ENCODE results near the gene ULK4.

ULK4 gene

GRCh38 chr3:41265823-41266273 lies 696.1 kb downstream of the ULK4 start:
- no peak for TF ChIP-seq CTCF (IDR thresholded peaks at IDR 0.05; ENCODE audit: insufficient read depth, low read depth, low read length, missing control alignments)
- H3K4me3 ChIP-seq (ENCODE audit: low read depth, low read length), result no peak overlapping the region
- no peak for DNase-seq (ENCODE audit: low read depth)

- no peak for TF ChIP-seq CTCF (IDR thresholded peaks at IDR 0.05; ENCODE audit: insufficient read depth, low read depth, low read length, missing control alignments)
- DNase-seq (ENCODE audit: low read depth), result no peak
- H3K4me3 ChIP-seq (ENCODE audit: low read depth, low read length), result no peak overlapping the region
Observed at GRCh38 chr3:41265011-41265545, 696.8 kb downstream of the ULK4 start.

- no peak for DNase-seq (ENCODE audit: low read depth)
- no peak overlapping the region for H3K4me3 ChIP-seq (ENCODE audit: low read depth, low read length)
- no peak for TF ChIP-seq CTCF (IDR thresholded peaks at IDR 0.05; ENCODE audit: insufficient read depth, low read depth, low read length, missing control alignments)
Observed at GRCh38 chr3:41260063-41260450, 701.8 kb downstream of the ULK4 start.

- DNase-seq (ENCODE audit: low read depth), result no peak
- TF ChIP-seq CTCF (IDR thresholded peaks at IDR 0.05; ENCODE audit: insufficient read depth, low read depth, low read length, missing control alignments), result no peak
- H3K4me3 ChIP-seq (ENCODE audit: low read depth, low read length), result no peak overlapping the region
Observed at GRCh38 chr3:41259449-41260062, 702.3 kb downstream of the ULK4 start.

GRCh38 chr3:41258239-41258800 lies 703.6 kb downstream of the ULK4 start:
- TF ChIP-seq CTCF (IDR thresholded peaks at IDR 0.05; ENCODE audit: insufficient read depth, low read depth, low read length, missing control alignments), result no peak
- H3K4me3 ChIP-seq (ENCODE audit: low read depth, low read length), result no peak overlapping the region
- no peak for DNase-seq (ENCODE audit: low read depth)

- no peak for DNase-seq (ENCODE audit: low read depth)
- H3K4me3 ChIP-seq (ENCODE audit: low read depth, low read length), result no peak overlapping the region
- TF ChIP-seq CTCF (IDR thresholded peaks at IDR 0.05; ENCODE audit: insufficient read depth, low read depth, low read length, missing control alignments), result no peak
Observed at GRCh38 chr3:41251593-41251992, 710.3 kb downstream of the ULK4 start.
